Ureter (tissue), 1 donor: ENCODE data around the gene SELENOT. TPM values are rescaled to one million over a fixed set of nuclear protein-coding genes. Genes with fewer than 3 reads are reported as not detected.
A peak's percentile ranks its signal among the peaks of the same experiment; 100 is the strongest.
"Not testable (repeated sequence)": the region's sequence is repeated elsewhere in the genome, so short reads cannot be mapped to it uniquely, and the experiment has no call there.

Experiments
- DNase-seq: peaks from one replicate; pipeline ENCODE4 v3.0.0-alpha.2; 2020; ENCODE audit warnings: low spot score
- total RNA-seq: library from RNA; stranded (reverse); gene quantifications from one replicate; pipeline ENCODE4 v1.2.4, GENCODE V29; 2023
- donor health status: DM: yes; HTN: yes; CAD: no.

SELENOT gene, protein sequence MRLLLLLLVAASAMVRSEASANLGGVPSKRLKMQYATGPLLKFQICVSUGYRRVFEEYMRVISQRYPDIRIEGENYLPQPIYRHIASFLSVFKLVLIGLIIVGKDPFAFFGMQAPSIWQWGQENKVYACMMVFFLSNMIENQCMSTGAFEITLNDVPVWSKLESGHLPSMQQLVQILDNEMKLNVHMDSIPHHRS
- 110 TPM for total RNA-seq

DNA sequence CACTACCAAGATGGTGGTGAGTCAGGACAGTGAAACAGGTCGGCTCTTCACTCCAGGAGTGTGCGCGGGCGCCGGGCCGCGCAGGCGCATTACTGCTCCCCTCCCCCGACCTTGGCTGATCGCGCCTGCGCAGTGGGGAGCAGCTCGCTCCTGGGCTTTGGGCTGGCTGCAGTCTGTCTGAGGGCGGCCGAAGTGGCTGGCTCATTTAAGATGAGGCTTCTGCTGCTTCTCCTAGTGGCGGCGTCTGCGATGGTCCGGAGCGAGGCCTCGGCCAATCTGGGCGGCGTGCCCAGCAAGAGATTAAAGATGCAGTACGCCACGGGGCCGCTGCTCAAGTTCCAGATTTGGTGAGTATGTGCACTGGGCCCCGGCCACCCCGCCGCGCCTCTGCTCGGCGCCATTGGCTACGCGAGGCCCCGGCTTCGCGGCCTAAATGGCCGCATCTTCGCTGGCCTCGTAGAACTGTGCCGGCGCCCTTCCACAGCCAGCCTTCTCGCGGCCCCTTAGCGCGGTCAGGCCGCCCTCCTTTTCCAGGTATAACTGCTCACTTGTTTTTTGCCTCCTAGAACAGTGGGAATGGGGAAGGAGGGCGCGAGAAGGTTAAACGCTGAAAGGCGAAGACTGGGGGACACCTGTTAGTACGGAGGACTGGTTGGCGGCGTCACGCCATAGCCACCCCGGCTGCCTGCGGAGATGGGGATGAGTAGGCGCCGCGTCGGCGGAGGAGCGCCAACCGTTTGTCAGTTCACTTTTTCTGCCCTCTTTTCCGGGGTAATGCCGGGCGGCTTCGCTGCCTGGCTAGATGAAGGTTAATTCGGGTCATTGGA lies at the start of gene SELENOT:
Gene SELENOT (plus strand): TSS at position 169 of the 827 bp plus-strand sequence. CDS start 42 bp downstream, at position 211.
- DNase-seq = peak; percentile 96

DNA sequence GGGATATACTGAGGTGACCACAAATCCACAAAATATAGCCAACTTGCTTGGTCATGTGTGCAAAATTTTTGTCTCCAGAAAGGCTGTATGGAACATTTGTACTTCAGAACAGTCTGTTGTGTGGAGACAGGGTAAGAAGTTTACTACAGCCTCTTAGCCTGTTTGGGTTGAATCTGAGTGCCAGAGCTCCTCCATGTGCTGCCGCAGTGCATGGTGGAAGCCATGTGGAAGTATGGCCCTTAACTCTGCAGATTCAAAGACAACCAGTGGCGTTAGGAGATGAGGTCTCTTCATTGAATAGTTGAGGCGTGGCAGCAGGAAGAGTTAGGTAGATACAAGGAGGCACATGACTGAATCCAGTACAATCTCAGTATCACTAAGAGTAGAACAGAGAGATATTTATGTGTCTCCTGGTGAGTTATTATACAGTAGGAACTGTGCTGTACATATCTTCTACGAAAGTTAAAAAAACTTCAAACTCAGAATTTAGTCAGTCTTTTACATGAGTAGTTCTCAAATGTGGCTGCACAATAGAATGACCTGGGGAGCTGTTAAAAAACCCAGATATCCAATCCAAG lies 47.2 kb upstream of the SELENOT start:
- no peak for DNase-seq

DNA sequence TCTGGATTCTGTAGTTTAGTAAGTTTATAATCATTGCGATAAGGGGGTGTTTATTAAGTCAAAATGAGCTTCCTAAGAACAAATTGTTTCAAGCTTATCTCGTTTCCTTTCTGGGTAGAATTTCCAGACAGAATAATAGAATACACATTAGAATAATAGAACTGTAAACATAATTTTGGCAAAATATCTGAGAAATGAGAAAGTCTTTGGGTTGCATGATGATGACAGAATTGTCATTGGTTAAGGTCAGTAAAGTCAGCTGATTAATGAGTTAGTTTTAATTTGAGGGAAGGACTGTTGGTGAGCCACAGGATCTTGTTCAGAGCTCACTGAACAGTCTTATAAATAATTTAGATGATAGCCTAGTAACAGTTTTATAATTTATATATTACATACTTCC lies 46.3 kb upstream of the SELENOT start:
- no peak for DNase-seq

DNA sequence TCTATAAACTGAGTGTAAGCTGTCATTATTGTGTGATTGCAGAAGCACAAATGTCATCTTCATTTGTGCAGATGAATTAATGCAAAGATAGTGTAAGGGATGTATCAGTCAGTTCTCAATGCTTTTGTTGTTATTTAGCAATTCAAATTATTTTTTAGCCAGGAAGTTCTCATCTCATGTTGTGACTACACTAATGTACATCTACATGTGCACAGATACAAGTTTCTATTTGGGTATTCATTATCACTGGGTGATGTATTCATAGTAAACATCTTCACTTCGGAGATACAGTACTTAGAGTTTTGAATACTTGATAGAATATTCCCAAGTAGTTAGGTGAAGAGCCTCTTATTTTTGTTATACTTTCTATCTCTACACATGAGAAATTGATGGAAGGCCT lies 45.4 kb upstream of the SELENOT start:
- no peak for DNase-seq

DNA sequence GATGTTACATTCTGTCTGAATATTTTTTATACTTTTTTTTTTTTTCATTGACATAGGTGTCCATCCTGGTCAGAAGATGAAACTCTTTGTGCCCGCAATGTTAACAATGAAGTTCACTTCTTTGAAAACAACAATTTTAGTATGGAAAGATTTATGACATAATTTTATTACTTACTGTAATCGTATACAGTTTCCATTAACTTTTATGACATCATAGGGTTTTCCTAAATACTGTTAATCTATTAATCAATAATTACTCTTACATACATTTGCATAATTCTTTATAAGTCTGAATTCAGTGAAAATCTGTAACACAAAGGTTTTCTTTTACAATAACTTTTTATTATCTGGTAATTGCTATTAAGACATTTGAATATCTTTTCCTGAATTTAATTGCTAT lies 38.9 kb upstream of the SELENOT start:
- no peak for DNase-seq

DNA sequence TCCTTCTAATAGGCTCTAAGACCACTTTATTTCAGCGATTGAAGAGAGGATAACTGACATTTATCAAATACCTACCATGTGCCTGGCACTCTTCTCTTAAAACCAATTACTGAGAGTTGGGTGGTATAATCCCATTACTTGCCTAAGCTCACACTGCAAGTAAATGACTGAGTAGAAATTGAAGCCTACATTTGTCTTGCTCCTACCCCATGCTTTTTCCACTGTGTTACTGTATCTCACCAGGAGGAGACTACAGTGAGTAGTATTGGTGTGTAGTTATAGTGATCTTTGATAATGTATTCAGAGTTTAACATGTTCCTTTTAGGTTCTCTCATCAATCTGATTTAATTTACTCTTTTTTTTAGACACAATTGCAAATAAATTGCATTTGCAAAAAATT lies 35.8 kb upstream of the SELENOT start:
- DNase-seq = no peak

DNA sequence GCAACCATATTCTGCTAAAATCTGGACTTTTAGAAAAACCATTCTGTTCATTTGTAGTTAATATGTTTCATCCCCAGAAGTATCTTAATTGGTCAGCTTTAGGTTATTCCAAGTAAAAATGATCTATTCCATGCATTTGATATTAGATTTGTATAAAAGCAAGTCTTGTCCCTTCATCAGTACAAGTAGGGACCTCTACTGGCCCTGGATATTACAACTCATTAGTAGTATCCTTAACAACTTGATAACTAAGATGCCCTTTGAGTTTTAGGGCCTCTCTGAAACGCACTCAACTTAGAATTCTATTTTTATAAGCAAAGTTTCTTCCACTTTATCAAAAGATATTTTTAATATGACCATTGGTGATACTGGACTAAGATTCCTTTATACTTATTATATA lies 25.3 kb upstream of the SELENOT start:
- DNase-seq = no peak

DNA sequence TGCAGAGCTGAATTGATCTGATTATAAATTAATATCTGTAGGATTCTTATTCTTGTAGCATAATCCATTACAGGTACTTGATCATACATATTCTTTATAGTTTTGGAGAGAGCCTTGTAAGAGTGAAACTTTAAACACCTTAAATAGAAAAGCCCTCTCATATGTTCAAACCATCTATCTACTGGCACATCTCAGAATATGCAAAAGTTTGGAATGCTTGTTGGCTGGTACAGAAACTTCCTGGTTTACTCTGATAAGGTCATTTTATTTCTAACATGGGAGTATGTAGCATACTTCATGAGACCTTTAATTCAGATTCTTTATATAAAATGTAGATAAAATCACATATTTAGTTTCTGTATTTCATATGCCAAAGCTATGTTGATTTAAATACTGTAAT lies 21.9 kb upstream of the SELENOT start:
- no peak for DNase-seq

DNA sequence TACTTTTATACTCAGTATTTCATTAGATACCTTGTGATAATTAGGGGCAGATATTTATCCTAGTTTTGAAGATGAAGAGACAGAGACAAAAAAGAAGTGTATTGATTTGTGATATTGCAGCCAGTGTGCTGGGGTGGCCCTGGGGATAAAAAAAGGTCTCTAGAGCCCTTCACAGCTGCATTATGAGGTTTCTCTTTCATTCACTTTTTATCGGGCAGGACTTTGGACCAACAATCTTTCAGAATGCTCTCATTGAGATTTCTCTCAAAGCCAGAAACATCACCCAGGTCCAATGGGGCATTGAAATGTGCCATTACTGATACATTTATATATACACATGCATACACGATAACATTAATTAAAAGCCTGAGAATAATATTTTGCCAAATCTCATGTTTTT lies 20.5 kb upstream of the SELENOT start:
- no peak for DNase-seq

DNA sequence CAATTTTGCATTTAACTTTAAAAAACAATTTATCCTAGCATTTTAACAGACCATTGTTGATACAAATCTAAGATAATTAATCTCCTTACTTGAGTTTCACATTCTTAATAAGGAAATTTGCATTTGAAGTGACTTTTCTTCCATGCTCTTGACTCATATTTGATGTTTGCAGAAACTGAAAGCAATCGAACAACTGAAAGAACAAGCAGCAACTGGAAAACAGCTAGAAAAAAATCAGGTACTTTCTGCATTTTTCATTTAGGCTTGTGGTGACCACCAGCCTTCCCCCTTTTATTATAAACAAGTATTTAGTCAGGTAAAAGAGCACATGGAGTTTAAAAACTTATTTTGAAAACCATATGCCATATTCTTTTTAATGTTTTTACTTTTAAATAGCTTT lies 20.1 kb upstream of the SELENOT start:
- no peak for DNase-seq

DNA sequence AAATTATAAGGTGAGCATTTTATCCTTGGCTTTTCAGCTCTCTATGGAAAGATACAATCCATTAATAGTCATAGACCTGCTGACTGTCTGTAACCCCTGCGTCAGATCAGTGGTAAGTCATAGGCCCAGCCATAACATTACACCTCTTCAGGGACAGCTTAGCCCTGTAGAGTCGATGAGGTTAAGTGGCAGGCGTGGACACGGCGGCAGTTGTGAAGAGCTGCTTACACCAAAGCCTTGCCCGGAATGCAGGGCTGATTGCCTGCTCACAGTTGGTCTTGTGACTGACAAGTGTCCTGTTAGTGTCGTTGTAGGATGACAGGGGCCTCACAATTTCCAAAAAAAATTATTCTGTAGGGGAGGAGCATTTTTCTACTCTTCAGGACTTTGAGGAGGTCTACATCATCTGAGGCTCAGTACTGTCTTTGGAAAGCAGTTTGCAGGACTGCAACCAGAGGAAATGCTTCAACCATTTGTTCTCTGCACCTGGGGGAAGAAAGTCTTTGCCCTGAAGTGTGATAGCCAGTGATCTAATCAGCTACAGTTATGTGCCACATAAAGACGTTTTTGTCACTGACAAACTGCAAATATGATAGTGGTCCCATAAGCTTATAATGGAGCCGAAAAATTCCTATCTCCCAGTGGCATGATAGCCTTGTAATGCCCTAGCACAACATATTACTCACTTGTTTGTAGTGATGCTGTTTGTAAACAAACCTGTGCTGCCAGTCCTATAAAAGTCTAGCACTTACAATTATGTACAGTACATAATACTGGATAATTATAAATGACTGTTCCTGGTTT lies 14.9 kb upstream of the SELENOT start:
- no peak for DNase-seq

DNA sequence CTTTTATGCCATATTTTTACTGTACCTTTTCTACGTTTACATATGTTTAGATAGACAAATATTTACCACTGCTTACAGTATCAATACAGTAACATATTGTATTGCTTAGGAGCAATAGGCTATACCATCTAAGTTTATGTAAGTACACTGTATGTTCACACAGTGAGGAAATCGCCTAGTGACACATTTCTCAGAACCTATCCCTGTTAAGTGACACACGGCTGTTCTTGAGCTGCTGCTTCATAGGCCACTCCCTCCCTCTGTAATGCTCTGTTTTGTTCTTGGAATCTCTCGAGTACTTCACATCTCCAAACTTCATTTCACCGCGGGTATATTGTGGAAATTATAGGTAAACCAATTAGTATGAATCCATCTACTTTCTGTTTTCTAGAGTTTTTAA lies 13.4 kb upstream of the SELENOT start:
- DNase-seq = no peak

DNA sequence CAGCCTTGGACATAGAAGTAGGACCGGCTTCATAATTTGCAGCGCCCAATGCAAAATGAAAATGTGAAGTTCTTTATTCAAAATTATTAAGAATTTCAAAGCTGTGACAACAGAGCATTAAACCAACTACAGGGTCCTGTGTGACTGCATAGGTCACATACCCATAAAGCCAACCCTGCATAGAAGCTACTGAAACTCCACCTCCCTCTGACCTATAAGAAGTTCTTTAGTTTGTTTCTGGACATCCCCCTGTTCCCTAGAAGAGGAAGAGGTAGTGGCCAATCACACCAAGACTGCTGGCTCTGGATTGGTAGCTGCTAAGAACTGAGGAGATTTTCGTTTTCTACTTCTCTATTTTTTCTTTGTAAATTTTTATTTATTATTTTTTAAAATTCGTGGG lies 9.0 kb upstream of the SELENOT start:
- DNase-seq = no peak

DNA sequence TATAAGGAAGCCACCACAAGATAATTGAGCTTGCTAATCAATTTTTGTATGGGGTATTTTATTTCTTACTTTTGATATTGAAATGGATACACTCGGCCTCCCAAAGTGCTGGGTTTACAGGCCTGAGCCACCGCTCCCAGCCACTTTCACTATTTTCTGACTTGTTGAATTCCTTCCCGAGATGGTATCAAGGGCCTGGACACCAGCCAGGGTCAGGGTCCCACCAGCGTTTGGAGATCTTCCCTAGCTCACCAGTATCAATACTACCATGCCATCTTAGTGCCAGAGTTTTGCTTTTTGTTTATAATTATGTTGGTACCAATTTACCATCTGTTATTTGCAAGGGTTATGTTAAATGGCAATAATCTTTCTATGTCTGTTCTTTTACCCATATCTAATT lies 5.5 kb upstream of the SELENOT start:
- no peak for DNase-seq

DNA sequence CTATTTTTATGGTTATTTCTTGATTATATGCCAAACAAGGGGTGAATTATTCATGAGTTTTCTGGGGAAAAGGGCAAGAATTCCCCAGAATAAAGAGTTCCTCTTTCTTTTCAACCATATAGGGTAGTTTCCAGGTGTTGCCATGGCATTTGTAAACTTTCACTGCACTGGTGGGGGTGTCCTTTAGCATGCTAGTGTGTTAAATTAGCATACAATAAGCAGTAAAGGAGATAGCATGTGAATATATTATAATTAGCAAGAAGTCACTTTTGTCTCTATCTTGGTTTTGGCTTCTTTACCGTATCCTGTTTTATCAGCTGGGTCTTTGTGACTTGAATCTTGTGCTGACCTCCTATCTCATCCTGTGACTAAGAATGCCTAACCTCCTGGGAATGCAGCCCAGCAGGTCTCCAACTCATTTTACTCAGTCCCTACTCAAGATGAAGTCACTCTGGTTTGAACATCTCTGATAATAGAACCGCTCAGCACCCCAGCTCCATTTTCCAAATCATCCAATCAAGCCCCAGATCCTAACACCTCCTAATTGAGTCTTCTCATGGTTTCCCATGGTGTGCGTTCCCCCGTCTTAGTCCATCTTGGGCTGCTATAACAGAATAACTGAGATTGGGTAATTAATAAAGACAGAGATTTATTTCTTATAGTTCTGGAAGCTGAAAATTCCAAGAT lies 3.4 kb upstream of the SELENOT start:
- DNase-seq = no peak

DNA sequence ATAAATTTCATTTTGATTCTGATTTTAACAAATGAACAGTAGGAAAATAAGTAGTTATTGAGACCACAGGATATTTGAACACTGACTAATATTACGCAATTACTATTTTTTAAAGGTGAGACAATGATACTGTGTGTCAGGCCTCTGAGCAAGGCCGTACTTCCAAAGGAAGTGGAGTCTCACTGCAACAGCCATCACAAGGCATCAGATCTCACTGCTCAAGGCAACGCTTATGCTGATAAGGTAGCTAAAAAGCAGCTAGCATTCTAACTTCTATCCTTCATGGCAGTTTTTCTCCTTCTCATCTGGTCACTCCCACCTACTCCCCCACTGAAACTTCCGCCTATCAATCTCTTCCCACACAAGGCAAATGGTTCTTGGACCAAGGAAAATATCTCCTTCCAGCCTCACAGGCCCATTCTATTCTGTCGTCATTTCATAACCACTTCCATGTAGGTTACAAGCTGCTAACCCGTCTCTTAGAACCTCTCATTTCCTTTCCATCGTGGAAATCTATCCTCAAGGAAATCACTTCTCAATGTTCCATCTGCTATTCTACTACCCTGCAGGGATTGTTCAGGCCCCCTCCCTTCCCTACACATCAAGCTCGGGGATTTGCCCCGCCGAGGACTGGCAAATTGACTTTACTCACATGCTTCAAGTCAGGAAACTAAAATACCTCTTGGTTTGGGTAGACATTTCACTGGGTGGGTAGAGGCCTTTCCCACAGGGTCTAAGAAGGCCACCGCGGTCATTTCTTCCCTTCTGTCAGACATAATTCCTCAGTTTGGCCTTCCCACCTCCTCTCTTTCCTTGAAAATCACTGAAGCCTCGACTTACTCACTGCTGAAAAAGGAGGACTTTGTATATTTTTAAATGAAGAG lies 2.2 kb upstream of the SELENOT start:
- DNase-seq = not testable (repeated sequence)

DNA sequence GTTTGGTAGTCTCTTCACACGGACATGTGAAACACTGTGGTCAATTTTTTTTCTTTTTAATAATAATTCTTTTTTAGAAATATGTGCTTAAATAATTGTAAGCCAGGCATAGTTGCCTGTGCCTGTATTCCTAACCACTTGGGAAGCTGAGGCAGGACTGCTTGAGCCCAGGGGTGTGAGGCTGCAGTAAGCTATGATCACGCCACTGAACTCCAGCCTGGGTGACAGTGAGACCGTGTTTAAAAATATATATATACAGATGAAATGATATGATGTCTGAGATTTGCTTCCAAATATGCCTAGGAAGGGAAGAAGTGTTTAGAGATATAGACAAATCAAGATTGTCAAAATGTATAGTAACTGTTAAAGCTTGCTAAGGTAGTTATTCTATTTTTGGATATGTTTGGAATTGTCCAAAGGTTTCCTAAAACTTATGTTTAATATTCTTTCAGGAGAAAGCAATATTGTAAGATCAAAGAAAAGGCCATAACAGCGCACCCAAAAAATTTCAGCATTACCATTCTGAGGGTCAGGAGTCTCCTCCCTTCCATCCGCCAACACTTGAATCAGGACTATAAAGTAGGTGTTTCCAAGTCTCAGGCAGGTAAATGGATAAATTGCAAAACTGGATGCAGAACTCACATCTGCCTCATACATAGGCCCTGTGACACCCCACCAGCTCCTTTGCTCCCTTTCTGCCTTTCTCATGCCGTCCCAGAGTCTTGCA lies 532 bp upstream of the SELENOT start:
- no peak for DNase-seq

DNA sequence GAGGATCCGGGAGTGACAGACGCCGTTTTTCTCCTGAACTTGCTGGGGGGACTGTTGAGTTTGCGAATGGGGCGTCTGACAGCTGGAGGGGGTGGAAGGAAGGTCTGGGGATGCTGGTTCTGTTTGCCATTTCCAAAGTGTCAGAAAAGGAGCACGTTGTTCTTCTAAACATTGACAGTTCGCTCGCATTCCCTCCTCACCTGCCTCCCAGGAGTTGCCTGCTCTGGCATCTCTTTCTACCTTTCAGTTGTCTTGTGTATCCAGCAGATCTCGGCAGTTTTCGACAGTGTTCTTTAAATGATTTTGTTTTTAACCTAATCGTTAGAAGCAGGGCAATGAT lies 829 bp downstream of the SELENOT start:
- DNase-seq = no peak

DNA sequence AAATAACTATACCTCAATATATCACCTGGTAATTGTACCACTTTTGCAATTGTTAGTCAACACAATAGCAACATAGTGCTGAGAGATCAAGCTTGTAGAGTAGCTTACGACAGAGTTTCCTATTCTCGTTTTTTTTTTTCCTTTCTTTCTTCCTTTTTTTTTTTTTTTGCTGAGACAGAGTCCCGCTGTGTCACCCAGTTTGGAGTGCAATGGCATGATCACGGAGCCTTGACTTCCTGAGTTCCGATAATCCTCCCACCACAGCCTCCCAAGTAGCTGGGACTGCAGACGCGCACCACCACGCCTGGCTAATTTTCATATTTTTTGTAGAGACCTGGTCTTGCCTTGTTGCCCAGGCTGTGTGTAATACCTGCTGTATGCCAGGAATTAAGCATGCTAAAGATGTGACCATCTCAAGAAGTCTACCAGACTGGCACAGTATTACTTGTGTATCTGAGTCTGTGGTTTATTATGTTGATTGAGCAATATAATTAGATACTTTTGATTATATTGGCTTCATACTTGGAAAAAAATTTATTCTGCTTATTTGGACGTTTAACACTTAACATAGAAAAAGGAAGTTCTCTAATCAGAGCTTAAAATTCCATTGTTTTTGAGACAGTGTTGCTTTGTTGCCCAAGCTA lies 3.0 kb downstream of the SELENOT start:
- DNase-seq = no peak
